Right lobe of liver (tissue), 4 donors: ENCODE measurements around the gene POLR2J2.
"Not testable (repeated sequence)": the region's sequence is repeated elsewhere in the genome, so short reads cannot be mapped to it uniquely, and the experiment has no call there.

Experiments used
- POLR2A ChIP-seq: fragments of 450-650 bp; IDR thresholded peaks from one replicate; pipeline ENCODE4 v1.6.1; 2017; ENCODE audit warnings: antibody characterized with exemption, mild to moderate bottlenecking
- TF ChIP-seq, protein P1 (sequence below), 4 donors: fragments of 200-600 bp in 3 of 4; fragments of 450-650 bp in 1 of 4; IDR thresholded peaks; one replicate each; pipeline versions ENCODE4 v1.5.1 to v1.8.0; 2016 to 2022; ENCODE audit warnings: antibody characterized with exemption in 4 of 4, mild to moderate bottlenecking in 2 of 4
- donor health status: DM: no; HTN: no; CAD: no.
- donor health status: DM: no; HTN: no; CAD: no.
- donor health status: DM: no; HTN: yes; CAD: no.

DNA sequence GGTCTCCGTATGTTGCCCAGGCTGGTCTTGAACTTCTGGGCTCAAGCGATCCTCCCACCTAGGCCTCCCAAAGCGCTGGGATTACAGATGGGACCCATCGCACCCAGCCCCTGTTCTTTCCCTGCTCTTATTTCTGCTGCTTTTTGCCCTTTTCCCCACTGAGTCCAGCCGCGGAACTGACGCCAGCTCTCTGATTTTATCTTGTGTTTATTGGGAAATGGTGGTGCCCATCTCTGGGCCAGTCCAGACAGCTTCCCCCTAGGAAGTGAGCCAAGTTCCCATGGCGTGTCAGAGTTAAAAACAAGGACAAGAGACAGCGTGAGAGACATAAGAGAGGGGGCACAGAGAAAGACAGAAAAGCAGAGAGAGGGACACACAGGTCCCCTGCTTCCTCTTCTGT is 40.8 kb downstream of the POLR2J2 start:
- TF ChIP-seq, protein P1, sequence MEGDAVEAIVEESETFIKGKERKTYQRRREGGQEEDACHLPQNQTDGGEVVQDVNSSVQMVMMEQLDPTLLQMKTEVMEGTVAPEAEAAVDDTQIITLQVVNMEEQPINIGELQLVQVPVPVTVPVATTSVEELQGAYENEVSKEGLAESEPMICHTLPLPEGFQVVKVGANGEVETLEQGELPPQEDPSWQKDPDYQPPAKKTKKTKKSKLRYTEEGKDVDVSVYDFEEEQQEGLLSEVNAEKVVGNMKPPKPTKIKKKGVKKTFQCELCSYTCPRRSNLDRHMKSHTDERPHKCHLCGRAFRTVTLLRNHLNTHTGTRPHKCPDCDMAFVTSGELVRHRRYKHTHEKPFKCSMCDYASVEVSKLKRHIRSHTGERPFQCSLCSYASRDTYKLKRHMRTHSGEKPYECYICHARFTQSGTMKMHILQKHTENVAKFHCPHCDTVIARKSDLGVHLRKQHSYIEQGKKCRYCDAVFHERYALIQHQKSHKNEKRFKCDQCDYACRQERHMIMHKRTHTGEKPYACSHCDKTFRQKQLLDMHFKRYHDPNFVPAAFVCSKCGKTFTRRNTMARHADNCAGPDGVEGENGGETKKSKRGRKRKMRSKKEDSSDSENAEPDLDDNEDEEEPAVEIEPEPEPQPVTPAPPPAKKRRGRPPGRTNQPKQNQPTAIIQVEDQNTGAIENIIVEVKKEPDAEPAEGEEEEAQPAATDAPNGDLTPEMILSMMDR (IDR thresholded peaks at IDR 0.05): not testable (repeated sequence)
- TF ChIP-seq POLR2A: not testable (repeated sequence)
